ENCODE data around the gene KIF26B.

The KIF26B gene

DNA sequence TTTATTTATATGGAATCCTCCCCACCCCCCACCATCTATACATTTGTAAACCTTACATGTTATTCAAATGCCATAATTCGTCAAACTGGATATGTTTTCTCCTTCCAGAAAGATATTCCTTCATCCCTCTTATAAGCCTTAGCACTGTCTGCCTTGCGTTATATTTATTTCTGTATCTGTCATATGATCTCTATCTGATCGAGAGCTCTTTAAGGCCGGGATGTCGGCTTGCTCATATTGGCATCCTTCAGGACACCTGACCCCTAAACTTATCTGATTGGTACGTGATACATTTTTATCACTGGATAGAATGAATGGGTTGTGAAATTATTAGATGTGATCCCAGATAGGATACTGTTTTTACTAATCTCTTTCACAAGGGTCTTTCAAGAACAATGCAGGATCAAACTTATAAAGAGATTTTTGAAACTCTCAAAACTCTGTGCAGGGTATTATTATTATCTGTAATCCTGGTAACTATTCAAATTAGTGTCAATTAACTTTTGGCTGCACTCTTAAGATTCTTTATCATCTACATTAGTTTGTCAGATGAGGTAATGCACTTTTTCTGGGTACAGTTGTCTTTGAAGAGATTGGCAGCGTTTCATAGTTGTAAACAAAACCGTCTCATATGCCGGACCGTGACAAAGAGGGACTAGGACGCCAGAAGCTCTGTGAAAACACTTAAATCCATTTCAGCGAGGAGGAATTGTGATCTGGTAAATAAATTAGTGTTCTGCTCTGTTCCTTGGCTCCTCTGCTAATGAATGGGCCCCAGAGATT is 152.0 kb downstream of the KIF26B start:
- H3K36me3 ChIP-seq (ENCODE audit: insufficient read depth, low read length), result no peaks in the 10 kb centered on the region
- no peaks in the 10 kb centered on the region for H3K9me3 ChIP-seq (ENCODE audit: insufficient read depth, low read depth, low read length)
- no peak overlapping the region for H2AFZ ChIP-seq (ENCODE audit: low read length)
- no peak overlapping the region for H3K4me3 ChIP-seq (ENCODE audit: low read length, poor library complexity, severe bottlenecking)
- TF ChIP-seq, protein P1, sequence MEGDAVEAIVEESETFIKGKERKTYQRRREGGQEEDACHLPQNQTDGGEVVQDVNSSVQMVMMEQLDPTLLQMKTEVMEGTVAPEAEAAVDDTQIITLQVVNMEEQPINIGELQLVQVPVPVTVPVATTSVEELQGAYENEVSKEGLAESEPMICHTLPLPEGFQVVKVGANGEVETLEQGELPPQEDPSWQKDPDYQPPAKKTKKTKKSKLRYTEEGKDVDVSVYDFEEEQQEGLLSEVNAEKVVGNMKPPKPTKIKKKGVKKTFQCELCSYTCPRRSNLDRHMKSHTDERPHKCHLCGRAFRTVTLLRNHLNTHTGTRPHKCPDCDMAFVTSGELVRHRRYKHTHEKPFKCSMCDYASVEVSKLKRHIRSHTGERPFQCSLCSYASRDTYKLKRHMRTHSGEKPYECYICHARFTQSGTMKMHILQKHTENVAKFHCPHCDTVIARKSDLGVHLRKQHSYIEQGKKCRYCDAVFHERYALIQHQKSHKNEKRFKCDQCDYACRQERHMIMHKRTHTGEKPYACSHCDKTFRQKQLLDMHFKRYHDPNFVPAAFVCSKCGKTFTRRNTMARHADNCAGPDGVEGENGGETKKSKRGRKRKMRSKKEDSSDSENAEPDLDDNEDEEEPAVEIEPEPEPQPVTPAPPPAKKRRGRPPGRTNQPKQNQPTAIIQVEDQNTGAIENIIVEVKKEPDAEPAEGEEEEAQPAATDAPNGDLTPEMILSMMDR (conservative IDR thresholded peaks at IDR 0.05; ENCODE audit: low read length), result no peak
- TF ChIP-seq EZH2phosphoT487 (IDR thresholded peaks at IDR 0.05; ENCODE audit: borderline replicate concordance), result no peak
- no peak overlapping the region for H3K4me2 ChIP-seq (ENCODE audit: low read depth, low read length, poor library complexity, severe bottlenecking)
- H3K4me1 ChIP-seq (ENCODE audit: insufficient read depth, low read length, poor library complexity, severe bottlenecking), result peaks cover 11% of the 10 kb centered on the region
- no peaks in the 10 kb centered on the region for H3K9me2 ChIP-seq (replicated peaks; ENCODE audit: low read depth, low read length)
- peaks cover 35% of the 10 kb centered on the region for H3K27me3 ChIP-seq (ENCODE audit: insufficient read depth, low read length, poor library complexity, severe bottlenecking)
- no peaks in the 10 kb centered on the region for H3K79me2 ChIP-seq (ENCODE audit: insufficient read depth, low read length)
- H3K9ac ChIP-seq (ENCODE audit: low read depth, low read length, poor library complexity, severe bottlenecking), result no peak overlapping the region
- no peaks in the 10 kb centered on the region for H3F3A ChIP-seq (ENCODE audit: low read depth)
- H4K20me1 ChIP-seq (ENCODE audit: insufficient read depth, low read length, poor library complexity, severe bottlenecking), result no peaks in the 10 kb centered on the region

DNA sequence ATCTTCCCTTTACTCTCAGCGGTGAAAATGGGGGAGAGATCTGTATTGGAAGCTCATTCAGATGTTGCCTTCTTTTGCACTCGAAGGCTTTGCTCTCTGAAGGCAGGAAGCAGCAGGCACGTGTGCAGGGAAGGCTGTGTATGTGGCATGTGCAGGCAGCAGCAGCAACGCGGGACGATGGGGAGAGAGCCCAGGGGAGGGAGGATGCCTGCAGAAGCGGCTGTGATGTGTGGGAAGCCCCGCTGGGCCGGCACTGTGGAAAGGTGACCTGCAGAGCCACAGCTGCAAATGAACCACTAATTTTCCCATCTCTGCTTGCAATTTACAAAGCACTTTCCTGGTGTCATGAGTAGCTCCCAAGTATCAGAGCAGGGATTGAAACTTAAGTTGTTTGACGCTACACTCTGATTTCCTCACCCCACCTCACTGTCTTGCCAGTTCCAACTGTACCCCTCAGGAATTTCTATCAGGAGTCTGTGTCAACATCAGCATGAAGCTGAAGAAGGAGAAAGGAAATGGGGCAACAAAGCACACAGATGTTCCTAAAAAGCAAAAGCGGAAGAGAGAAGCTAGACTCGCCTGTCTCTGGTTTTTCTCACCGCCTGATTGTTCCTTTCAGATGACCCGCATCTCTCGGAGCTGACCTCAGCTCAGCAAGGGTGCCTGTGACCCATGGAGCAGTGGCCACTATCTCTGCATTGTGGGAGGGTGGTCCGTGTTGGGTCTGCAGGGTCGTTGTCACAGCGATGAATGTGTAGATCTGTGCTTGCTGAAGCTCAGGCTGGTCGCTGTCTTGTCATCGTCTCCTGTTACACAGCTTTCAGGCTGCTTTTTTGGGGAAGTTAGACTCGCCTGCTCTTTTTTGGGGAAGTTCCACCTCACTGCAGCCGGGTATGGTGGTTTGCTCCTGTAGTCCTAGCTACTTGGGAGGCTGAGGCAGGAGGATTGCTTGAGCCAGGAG is 156.1 kb downstream of the KIF26B start:
- peak overlapping the region; percentile 36 for H3K4me2 ChIP-seq (ENCODE audit: low read depth, low read length, poor library complexity, severe bottlenecking)
- H3K4me1 ChIP-seq (ENCODE audit: insufficient read depth, low read length, poor library complexity, severe bottlenecking), result peaks cover 11% of the 10 kb centered on the region
- H3K9me2 ChIP-seq (replicated peaks; ENCODE audit: low read depth, low read length), result no peaks in the 10 kb centered on the region
- TF ChIP-seq, protein P1 (conservative IDR thresholded peaks at IDR 0.05; ENCODE audit: low read length), result no peak
- TF ChIP-seq EZH2phosphoT487 (IDR thresholded peaks at IDR 0.05; ENCODE audit: borderline replicate concordance), result no peak
- H3K9ac ChIP-seq (ENCODE audit: low read depth, low read length, poor library complexity, severe bottlenecking), result no peak overlapping the region
- H3K27me3 ChIP-seq (ENCODE audit: insufficient read depth, low read length, poor library complexity, severe bottlenecking), result peaks cover 12% of the 10 kb centered on the region
- H4K20me1 ChIP-seq (ENCODE audit: insufficient read depth, low read length, poor library complexity, severe bottlenecking), result no peaks in the 10 kb centered on the region
- H3K79me2 ChIP-seq (ENCODE audit: insufficient read depth, low read length), result no peaks in the 10 kb centered on the region
- H2AFZ ChIP-seq (ENCODE audit: low read length), result peak overlapping the region; percentile 72
- H3K36me3 ChIP-seq (ENCODE audit: insufficient read depth, low read length), result no peaks in the 10 kb centered on the region
- H3K4me3 ChIP-seq (ENCODE audit: low read length, poor library complexity, severe bottlenecking), result peak overlapping the region; percentile 24
- H3K9me3 ChIP-seq (ENCODE audit: insufficient read depth, low read depth, low read length), result no peaks in the 10 kb centered on the region
- no peaks in the 10 kb centered on the region for H3F3A ChIP-seq (ENCODE audit: low read depth)

DNA sequence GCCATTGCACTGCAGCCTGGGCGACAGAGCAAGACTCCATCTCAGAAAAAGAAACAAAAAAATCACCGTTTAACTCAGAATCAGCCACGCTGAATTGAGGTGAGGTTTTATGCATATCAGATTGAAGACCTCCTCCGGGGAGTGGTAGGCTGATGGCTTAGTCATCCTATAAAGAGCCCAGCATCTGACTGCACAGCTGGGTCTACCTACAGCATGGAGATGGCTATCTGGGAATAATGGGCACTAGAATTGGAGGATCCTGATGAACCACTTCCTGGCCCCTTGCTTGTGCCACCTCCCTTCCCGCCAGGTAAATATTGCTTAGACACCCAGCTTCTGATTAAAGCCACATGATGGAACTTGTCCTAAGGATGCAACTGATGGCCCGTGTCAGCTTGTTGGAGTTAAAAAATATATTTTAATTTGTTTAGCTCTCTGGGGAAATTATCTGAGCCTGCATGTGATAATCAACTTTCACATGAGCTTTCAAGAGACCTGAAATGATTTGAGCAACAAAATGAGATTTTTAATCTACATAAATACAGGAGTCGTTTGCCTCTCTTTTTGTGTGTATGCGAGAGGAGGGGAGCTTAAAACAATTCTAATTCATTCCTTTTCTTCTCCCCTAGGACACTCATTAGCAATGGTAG is 157.2 kb downstream of the KIF26B start:
- H3K9ac ChIP-seq (ENCODE audit: low read depth, low read length, poor library complexity, severe bottlenecking), result no peak overlapping the region
- peaks cover 3% of the 10 kb centered on the region for H3K27me3 ChIP-seq (ENCODE audit: insufficient read depth, low read length, poor library complexity, severe bottlenecking)
- TF ChIP-seq EZH2phosphoT487 (IDR thresholded peaks at IDR 0.05; ENCODE audit: borderline replicate concordance), result no peak
- TF ChIP-seq, protein P1 (conservative IDR thresholded peaks at IDR 0.05; ENCODE audit: low read length), result no peak
- H3K9me2 ChIP-seq (replicated peaks; ENCODE audit: low read depth, low read length), result no peaks in the 10 kb centered on the region
- no peak overlapping the region for H3K4me2 ChIP-seq (ENCODE audit: low read depth, low read length, poor library complexity, severe bottlenecking)
- H3F3A ChIP-seq (ENCODE audit: low read depth), result no peaks in the 10 kb centered on the region
- no peaks in the 10 kb centered on the region for H3K79me2 ChIP-seq (ENCODE audit: insufficient read depth, low read length)
- H4K20me1 ChIP-seq (ENCODE audit: insufficient read depth, low read length, poor library complexity, severe bottlenecking), result no peaks in the 10 kb centered on the region
- no peaks in the 10 kb centered on the region for H3K9me3 ChIP-seq (ENCODE audit: insufficient read depth, low read depth, low read length)
- no peak overlapping the region for H2AFZ ChIP-seq (ENCODE audit: low read length)
- H3K4me1 ChIP-seq (ENCODE audit: insufficient read depth, low read length, poor library complexity, severe bottlenecking), result peaks cover 11% of the 10 kb centered on the region
- no peak overlapping the region for H3K4me3 ChIP-seq (ENCODE audit: low read length, poor library complexity, severe bottlenecking)
- H3K36me3 ChIP-seq (ENCODE audit: insufficient read depth, low read length), result no peaks in the 10 kb centered on the region

Data from Loucy (cell line).